ENCODE results near the gene TPCN1.
A peak's percentile ranks its signal among the peaks of the same experiment; 100 is the strongest.

Gene TPCN1

GRCh38 chr12:113310489-113310888, 89.2 kb downstream of the TPCN1 start:
- no peak for DNase-seq (ENCODE audit: low spot score)

GRCh38 chr12:113314121-113314529, 92.9 kb downstream of the TPCN1 start:
- no peak for DNase-seq (ENCODE audit: low spot score)

GRCh38 chr12:113315358-113315757, 94.1 kb downstream of the TPCN1 start:
- no peak for DNase-seq (ENCODE audit: low spot score)

- DNase-seq (ENCODE audit: low spot score): no peak
These were observed 94.9 kb downstream of the TPCN1 start for GRCh38 chr12:113316155-113316554.

- no peak for DNase-seq (ENCODE audit: low spot score)
These were observed 95.9 kb downstream of the TPCN1 start for GRCh38 chr12:113317122-113317521.

- no peak for DNase-seq (ENCODE audit: low spot score)
These were observed 96.9 kb downstream of the TPCN1 start for GRCh38 chr12:113318046-113318656.

- DNase-seq (ENCODE audit: low spot score): no peak
These were observed 97.8 kb downstream of the TPCN1 start for GRCh38 chr12:113318900-113319628.

- no peak for DNase-seq (ENCODE audit: low spot score)
These were observed 99.1 kb downstream of the TPCN1 start for GRCh38 chr12:113320401-113320800.

GRCh38 chr12:113322343-113322742, 101.1 kb downstream of the TPCN1 start:
- no peak for DNase-seq (ENCODE audit: low spot score)

- DNase-seq (ENCODE audit: low spot score): no peak
These were observed 104.7 kb downstream of the TPCN1 start for GRCh38 chr12:113325916-113326315.

- no peak for DNase-seq (ENCODE audit: low spot score)
These were observed 105.6 kb downstream of the TPCN1 start for GRCh38 chr12:113326775-113327395.

- no peak for DNase-seq (ENCODE audit: low spot score)
These were observed 107.2 kb downstream of the TPCN1 start for GRCh38 chr12:113328368-113328889.

GRCh38 chr12:113329022-113329790, 107.9 kb downstream of the TPCN1 start:
- no peak for DNase-seq (ENCODE audit: low spot score)

GRCh38 chr12:113329791-113330417, 108.6 kb downstream of the TPCN1 start:
- DNase-seq (ENCODE audit: low spot score): no peak

GRCh38 chr12:113330505-113330904, 109.2 kb downstream of the TPCN1 start:
- DNase-seq (ENCODE audit: low spot score): no peak

GRCh38 chr12:113332688-113333417, 111.6 kb downstream of the TPCN1 start:
- DNase-seq (ENCODE audit: low spot score): no peak

GRCh38 chr12:113333418-113333750, 112.1 kb downstream of the TPCN1 start:
- no peak for DNase-seq (ENCODE audit: low spot score)

- DNase-seq (ENCODE audit: low spot score): peak; percentile 44
These were observed 112.9 kb downstream of the TPCN1 start for GRCh38 chr12:113333877-113334785.

- peak; percentile 94 for DNase-seq (ENCODE audit: low spot score)
These were observed 113.7 kb downstream of the TPCN1 start, which contains the start of gene SLC8B1 for GRCh38 chr12:113334786-113335539. TSS of gene SLC8B1 (minus strand) at chr12:113335109. CDS start at chr12:113332878, 2,231 bp downstream.
